ENCODE measurements around the gene KCNQ1. TPM values are rescaled to one million over a fixed set of nuclear protein-coding genes. Genes with fewer than 3 reads are reported as not detected.

The KCNQ1 gene
- total RNA-seq, 1 donor from 2014 or later = 0.86 TPM

DNA sequence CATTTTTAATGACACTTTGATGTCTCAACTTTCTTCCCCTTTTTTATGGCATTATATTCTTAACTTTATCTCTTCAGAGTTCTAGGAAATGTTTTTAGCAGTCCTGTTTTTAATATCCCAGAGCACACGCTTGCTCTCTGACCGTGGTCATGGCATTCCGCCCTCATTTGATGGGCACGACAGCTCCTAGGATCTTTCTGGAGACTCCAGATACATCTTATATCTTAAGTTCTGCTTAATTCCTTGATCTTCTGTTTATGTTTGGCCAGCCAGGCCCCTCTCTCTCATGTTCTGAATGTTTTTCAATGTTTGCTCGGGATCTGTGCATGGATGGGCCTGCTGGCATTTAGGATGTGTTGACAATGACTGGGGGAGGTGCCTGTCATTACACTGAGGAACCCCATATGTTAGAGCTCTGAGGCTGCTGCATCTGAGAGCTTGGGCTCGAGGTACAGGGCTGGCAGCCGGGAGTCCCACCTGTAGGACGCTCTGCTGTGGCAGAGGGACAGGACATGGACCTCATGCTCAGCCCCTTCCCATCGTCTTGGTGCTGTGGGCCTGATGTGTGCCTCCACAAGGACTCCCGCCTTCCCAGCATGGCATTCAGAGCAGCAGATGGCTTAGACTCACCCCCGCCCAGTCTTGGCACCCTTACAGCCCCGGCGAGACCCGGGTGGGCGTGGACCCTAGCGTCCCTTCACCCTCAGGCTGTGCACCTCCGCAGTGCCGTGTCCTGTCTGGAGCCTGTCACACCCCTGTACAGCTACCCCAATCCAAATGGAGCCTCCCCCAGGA is 365.8 kb downstream of the KCNQ1 start:
- Mint-ChIP-seq H3K36me3 (ENCODE audit: low read depth) (peaks cover 11% of the 10 kb centered on the region), H3K27ac (ENCODE audit: unreplicated experiment) (no peak overlapping the region), H3K4me1 (peaks cover 39% of the 10 kb centered on the region), H3K27me3 (ENCODE audit: low read depth) (no peaks in the 10 kb centered on the region), H3K9me3 (peaks cover 17% of the 10 kb centered on the region), H3K4me3 (no peak overlapping the region)
- DNase-seq (ENCODE audit: low read depth, low spot score) = no peak
- TF ChIP-seq, protein P1, sequence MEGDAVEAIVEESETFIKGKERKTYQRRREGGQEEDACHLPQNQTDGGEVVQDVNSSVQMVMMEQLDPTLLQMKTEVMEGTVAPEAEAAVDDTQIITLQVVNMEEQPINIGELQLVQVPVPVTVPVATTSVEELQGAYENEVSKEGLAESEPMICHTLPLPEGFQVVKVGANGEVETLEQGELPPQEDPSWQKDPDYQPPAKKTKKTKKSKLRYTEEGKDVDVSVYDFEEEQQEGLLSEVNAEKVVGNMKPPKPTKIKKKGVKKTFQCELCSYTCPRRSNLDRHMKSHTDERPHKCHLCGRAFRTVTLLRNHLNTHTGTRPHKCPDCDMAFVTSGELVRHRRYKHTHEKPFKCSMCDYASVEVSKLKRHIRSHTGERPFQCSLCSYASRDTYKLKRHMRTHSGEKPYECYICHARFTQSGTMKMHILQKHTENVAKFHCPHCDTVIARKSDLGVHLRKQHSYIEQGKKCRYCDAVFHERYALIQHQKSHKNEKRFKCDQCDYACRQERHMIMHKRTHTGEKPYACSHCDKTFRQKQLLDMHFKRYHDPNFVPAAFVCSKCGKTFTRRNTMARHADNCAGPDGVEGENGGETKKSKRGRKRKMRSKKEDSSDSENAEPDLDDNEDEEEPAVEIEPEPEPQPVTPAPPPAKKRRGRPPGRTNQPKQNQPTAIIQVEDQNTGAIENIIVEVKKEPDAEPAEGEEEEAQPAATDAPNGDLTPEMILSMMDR (conservative IDR thresholded peaks at IDR 0.05) = no peak

DNA sequence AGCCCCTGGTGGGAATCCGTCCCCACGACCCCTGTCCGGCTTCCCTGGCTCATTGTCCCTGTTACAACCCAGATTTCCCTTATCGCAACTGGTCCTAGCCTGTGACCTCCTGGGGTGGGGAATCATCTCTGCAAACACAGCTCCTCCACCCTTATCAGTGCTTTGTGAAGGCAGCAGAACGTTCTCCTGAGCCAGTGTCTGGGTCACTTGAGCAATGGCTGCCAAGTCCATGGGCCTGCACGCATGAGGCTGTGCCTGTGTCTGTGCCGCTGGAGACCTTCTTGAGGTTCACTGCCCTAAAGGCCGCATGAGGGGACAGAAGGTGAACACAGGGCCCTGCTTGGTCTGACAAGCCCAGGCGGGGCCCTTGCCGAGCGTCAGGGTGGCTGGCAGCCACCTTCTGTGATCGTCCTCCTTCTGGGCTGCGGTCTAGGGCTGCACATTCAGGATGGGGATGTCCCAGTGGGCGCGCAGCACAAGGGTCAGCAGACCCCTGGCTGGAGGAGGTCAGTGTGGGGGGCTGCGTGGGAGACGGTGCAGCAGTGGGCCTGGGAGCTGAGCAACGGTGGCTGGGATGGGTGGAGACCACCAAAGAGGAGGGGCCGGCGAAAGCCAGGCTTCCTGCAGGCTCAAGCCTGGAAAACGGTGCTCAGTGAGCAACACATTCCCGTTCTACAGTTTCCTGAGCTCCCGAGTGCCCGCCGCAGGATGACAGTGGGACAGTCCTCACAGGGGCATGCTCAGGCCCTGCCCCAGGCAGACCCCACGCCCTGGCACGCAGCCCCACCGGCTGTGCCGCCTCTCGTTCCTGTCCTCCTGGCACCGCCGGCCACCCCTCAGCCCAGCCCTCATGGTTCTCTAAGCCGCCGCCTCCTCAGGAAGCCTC is 366.6 kb downstream of the KCNQ1 start:
- H3K4me3 Mint-ChIP-seq = no peak overlapping the region
- H3K9me3 Mint-ChIP-seq = peaks cover 20% of the 10 kb centered on the region
- H3K36me3 Mint-ChIP-seq (ENCODE audit: low read depth) = peaks cover 13% of the 10 kb centered on the region
- no peak overlapping the region for H3K27ac Mint-ChIP-seq (ENCODE audit: unreplicated experiment)
- DNase-seq (ENCODE audit: low read depth, low spot score) = no peak
- no peaks in the 10 kb centered on the region for H3K27me3 Mint-ChIP-seq (ENCODE audit: low read depth)
- TF ChIP-seq, protein P1 (conservative IDR thresholded peaks at IDR 0.05) = no peak
- peaks cover 34% of the 10 kb centered on the region for H3K4me1 Mint-ChIP-seq

DNA sequence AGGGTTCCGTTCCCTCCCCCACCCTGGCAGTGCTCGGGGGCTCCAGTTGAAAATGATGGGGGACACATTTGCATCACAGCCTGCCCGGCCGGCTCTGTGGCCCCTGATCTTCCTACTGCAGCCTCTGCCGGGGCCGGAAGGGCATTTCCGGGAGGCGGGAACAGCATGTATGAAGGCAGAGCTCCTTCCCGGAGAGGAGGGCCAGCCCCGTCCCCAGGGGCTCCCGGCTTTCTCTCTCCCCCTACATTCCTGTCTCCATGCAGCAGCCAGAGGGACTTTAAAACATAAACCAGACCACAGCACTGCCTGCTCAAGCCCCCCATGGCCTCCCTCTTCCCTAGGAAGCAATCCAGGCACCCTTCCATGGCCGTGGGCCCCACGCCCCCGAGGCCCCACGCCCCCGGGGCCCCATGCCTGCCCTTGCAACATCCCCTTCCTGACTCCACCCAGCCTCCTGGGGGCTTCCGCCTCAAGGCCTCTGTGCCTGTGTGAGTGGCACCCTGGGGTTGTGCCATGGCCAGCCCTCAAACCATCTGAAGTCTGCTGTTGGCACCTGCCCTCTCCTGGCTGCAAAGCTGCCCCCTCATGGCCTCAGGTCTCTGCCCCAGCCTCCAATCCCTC is 367.7 kb downstream of the KCNQ1 start:
- no peak for DNase-seq (ENCODE audit: low read depth, low spot score)
- H3K4me3 Mint-ChIP-seq = no peak overlapping the region
- H3K27ac Mint-ChIP-seq (ENCODE audit: unreplicated experiment) = peak overlapping the region; percentile 57
- H3K9me3 Mint-ChIP-seq = peaks cover 20% of the 10 kb centered on the region
- TF ChIP-seq, protein P1 (conservative IDR thresholded peaks at IDR 0.05) = no peak
- peaks cover 31% of the 10 kb centered on the region for H3K4me1 Mint-ChIP-seq
- no peaks in the 10 kb centered on the region for H3K27me3 Mint-ChIP-seq (ENCODE audit: low read depth)
- H3K36me3 Mint-ChIP-seq (ENCODE audit: low read depth) = peaks cover 13% of the 10 kb centered on the region

DNA sequence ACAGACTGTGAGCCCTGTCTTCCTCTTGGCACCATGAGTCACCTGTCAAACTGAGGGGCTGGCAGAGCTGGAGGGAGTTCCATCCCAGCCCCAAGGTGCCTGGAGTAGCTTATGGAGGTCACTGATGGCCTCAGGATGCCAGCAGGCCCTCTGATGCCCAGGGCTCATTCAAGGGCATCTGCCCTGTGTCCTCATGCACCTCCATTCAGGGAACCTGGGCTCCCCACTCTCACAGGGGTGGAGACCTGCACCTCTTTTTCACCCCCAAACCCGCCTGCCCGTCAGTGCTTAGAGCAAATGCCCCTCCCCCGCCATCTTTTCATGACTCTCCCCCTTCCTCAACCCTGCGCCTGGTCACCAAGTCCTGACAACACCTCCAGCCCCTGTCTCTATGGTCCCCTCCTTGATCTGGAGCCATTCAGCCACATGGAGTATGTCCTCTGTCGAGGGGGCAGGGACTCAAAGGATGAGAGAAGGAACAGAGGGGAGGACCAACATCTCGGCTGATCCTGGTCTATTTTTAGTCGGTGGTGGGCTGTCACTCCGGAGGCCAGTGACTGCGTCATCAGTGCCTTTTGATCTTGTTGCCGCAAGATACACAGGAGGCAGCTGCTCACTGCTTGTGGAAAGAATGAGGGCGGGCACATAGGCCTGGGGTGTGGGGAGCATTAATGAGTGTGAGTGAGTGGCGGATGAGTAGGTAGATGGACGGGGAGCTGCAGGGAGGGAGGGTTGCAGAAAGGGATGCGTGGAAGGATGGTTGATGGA is 368.5 kb downstream of the KCNQ1 start:
- Mint-ChIP-seq H3K4me1 (peaks cover 31% of the 10 kb centered on the region), H3K27ac (ENCODE audit: unreplicated experiment) (peak overlapping the region; percentile 93), H3K9me3 (peaks cover 22% of the 10 kb centered on the region), H3K27me3 (ENCODE audit: low read depth) (no peaks in the 10 kb centered on the region), H3K36me3 (ENCODE audit: low read depth) (peaks cover 13% of the 10 kb centered on the region), H3K4me3 (peak overlapping the region; percentile 64)
- TF ChIP-seq, protein P1 (conservative IDR thresholded peaks at IDR 0.05) = no peak
- no peak for DNase-seq (ENCODE audit: low read depth, low spot score)

DNA sequence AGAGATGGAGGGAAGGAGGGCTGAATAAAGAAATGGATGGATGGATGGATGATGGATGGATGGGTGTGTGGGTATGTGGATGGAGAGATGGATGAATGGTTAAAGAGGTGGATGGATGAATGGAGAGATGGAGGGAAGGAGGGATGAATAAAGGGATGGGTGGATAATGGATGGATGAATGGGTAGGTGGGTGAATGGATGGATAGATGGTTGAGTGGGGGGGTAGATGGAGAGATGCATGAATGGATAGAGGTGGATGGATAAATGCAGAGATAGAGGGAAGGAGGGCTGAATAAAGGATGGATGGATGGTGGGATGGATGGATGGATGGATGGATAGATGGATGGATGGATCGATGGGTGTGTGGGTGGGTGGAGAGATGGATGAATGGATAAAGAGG is 369.2 kb downstream of the KCNQ1 start:
- TF ChIP-seq, protein P1 (conservative IDR thresholded peaks at IDR 0.05) = no peak
- H3K27me3 Mint-ChIP-seq (ENCODE audit: low read depth) = no peaks in the 10 kb centered on the region
- peaks cover 26% of the 10 kb centered on the region for H3K4me1 Mint-ChIP-seq
- peak overlapping the region; percentile 93 for H3K27ac Mint-ChIP-seq (ENCODE audit: unreplicated experiment)
- peaks cover 11% of the 10 kb centered on the region for H3K36me3 Mint-ChIP-seq (ENCODE audit: low read depth)
- no peak overlapping the region for H3K4me3 Mint-ChIP-seq
- DNase-seq (ENCODE audit: low read depth, low spot score) = no peak
- H3K9me3 Mint-ChIP-seq = peaks cover 22% of the 10 kb centered on the region
